ENCODE data around the gene LRSAM1. TPM values are rescaled to one million over a fixed set of nuclear protein-coding genes. Genes with fewer than 3 reads are reported as not detected.

The LRSAM1 gene
- total and polyA plus RNA-seq, 2 donors = 12.6 to 21.2 TPM

GRCh38 chr9:127444921-127445850 lies 6.1 kb upstream of the LRSAM1 start:
- DNase-seq (ENCODE audit: extremely low spot score) = no peak
- Histone ChIP-seq H3K4me1 (ENCODE audit: insufficient read depth) (peaks cover 3% of the 10 kb centered on the region), H3K4me3 (ENCODE audit: low read depth, low read length) (no peak overlapping the region), H3K27ac (ENCODE audit: low read depth) (no peak overlapping the region), H3K36me3 (ENCODE audit: insufficient read depth) (no peaks in the 10 kb centered on the region)
- 93% methylated on average over 15 of the region's 15 CpGs for WGBS

GRCh38 chr9:127445851-127446712 lies 5.2 kb upstream of the LRSAM1 start:
- DNase-seq (ENCODE audit: extremely low spot score) = no peak
- no peak overlapping the region for H3K4me3 ChIP-seq (ENCODE audit: low read depth, low read length)
- WGBS = 81% methylated on average over 4 of the region's 4 CpGs
- H3K27ac ChIP-seq (ENCODE audit: low read depth) = no peak overlapping the region
- no peaks in the 10 kb centered on the region for H3K36me3 ChIP-seq (ENCODE audit: insufficient read depth)
- peaks cover 3% of the 10 kb centered on the region for H3K4me1 ChIP-seq (ENCODE audit: insufficient read depth)

GRCh38 chr9:127446713-127447415 lies 4.4 kb upstream of the LRSAM1 start:
- no peaks in the 10 kb centered on the region for H3K36me3 ChIP-seq (ENCODE audit: insufficient read depth)
- H3K4me3 ChIP-seq (ENCODE audit: low read depth, low read length) = no peak overlapping the region
- no peak for DNase-seq (ENCODE audit: extremely low spot score)
- 76% methylated on average over 7 of the region's 7 CpGs for WGBS
- peaks cover 3% of the 10 kb centered on the region for H3K4me1 ChIP-seq (ENCODE audit: insufficient read depth)
- no peak overlapping the region for H3K27ac ChIP-seq (ENCODE audit: low read depth)

GRCh38 chr9:127447416-127448111 lies 3.7 kb upstream of the LRSAM1 start:
- H3K27ac ChIP-seq (ENCODE audit: low read depth) = no peak overlapping the region
- H3K4me1 ChIP-seq (ENCODE audit: insufficient read depth) = peaks cover 3% of the 10 kb centered on the region
- H3K36me3 ChIP-seq (ENCODE audit: insufficient read depth) = no peaks in the 10 kb centered on the region
- whole genome bisulfite sequencing = 71% methylated on average over 7 of the region's 7 CpGs
- H3K4me3 ChIP-seq (ENCODE audit: low read depth, low read length) = no peak overlapping the region
- no peak for DNase-seq (ENCODE audit: extremely low spot score)

- Histone ChIP-seq H3K36me3 (ENCODE audit: insufficient read depth) (no peaks in the 10 kb centered on the region), H3K4me1 (ENCODE audit: insufficient read depth) (peaks cover 3% of the 10 kb centered on the region), H3K27ac (ENCODE audit: low read depth) (no peak overlapping the region), H3K4me3 (ENCODE audit: low read depth, low read length) (no peak overlapping the region)
- DNase-seq (ENCODE audit: extremely low spot score) = no peak
- 85% methylated on average over 8 of the region's 8 CpGs for WGBS
These were observed 3.1 kb upstream of the LRSAM1 start for GRCh38 chr9:127448112-127448805.

DNA sequence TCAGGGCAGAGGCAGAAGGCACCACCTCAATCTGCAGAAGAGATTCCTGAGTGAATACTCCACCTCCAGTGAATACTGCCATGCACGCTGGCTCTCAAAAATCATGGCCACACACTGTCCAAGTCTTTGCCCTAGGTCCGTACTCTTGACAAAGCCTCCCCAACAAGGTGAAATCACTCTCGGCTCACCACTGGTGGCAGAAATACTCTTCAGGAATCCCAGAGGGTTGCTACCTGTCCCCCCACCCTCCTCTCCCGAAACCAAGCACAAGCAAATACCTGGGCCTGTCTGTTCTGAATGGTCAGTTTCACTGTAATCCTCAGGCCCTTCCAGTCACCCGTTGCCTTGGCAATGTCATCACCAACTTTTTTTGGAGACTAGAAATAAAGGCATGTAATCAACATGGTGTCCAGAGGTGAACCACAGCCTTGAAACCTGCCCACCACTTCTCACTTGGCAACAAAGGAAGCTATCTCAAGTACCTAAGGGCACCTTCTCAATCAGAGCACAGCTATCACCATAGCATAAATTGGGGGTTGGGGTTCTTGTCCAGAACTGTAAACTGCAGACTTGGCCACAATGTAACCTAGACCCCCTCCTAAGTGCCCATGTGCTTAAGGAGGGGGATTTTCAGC lies 1.9 kb upstream of the LRSAM1 start:
- peaks cover 3% of the 10 kb centered on the region for H3K4me1 ChIP-seq (ENCODE audit: insufficient read depth)
- 46% methylated on average over 5 of the region's 5 CpGs for WGBS

DNA sequence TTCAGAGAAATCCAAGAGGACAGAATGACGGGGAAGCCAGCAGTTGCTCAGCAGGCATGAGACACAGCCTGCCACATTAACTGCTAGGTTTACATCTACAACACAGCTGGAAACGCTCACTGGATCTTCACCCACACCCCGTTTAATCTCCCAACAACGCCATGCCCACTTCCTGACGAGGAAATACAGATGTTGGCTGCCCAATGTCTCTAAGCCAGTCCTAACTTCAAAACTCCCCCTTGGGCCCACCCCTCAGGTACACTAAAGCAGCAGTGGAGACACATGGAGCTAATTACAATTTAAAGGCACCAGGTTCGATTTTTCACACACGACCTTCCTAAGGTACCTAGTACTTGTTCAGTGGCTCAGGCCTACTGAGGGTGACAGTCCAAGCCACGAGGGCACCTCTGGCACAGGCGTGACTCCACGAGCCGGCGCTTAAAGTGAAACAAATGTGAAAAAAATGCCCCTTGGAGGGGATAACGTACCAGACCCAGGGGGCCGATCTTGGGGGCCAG lies 1.0 kb upstream of the LRSAM1 start:
- Histone ChIP-seq H3K4me1 (ENCODE audit: insufficient read depth) (peaks cover 3% of the 10 kb centered on the region), H3K4me3 (ENCODE audit: low read depth, low read length) (peak overlapping the region; percentile 54), H3K36me3 (ENCODE audit: insufficient read depth) (no peaks in the 10 kb centered on the region), H3K27ac (ENCODE audit: low read depth) (peak overlapping the region; percentile 46)
- no peak for DNase-seq (ENCODE audit: extremely low spot score)
- WGBS = under 1% methylated on average over 14 of the region's 14 CpGs

More for the DNA sequence above, 1.9 kb upstream of the LRSAM1 start:
- Histone ChIP-seq H3K27ac (ENCODE audit: low read depth) (no peak overlapping the region), H3K36me3 (ENCODE audit: insufficient read depth) (no peaks in the 10 kb centered on the region), H3K4me3 (ENCODE audit: low read depth, low read length) (peak overlapping the region; percentile 54)
- DNase-seq (ENCODE audit: extremely low spot score) = no peak

DNA sequence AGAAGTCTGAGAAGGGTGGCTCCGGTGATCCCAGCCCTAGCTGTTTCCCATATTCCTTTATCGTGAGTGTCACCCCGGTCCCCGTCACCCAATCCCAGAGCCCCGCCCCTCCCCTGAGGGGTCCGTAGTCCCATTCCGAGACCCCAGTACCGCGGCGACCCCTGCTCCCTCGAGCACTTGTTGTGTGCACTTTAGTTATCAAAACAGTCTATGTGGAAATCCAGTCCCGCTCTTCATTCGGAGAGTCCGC lies 223 bp downstream of the LRSAM1 start:
- WGBS = under 1% methylated on average over 14 of the region's 14 CpGs
- no peaks in the 10 kb centered on the region for H3K36me3 ChIP-seq (ENCODE audit: insufficient read depth)

GRCh38 chr9:127451858-127452656 lies 747 bp downstream of the LRSAM1 start:
- WGBS = 10% methylated on average over 29 of the region's 29 CpGs
- no peaks in the 10 kb centered on the region for H3K36me3 ChIP-seq (ENCODE audit: insufficient read depth)
- H3K4me3 ChIP-seq (ENCODE audit: low read depth, low read length) = peak overlapping the region; percentile 54
- H3K4me1 ChIP-seq (ENCODE audit: insufficient read depth) = peaks cover 3% of the 10 kb centered on the region
- DNase-seq (ENCODE audit: extremely low spot score) = no peak
- no peak overlapping the region for H3K27ac ChIP-seq (ENCODE audit: low read depth)

More for the DNA sequence above, 223 bp downstream of the LRSAM1 start:
- DNase-seq (ENCODE audit: extremely low spot score) = no peak
- Histone ChIP-seq H3K27ac (ENCODE audit: low read depth) (peak overlapping the region; percentile 85), H3K4me3 (ENCODE audit: low read depth, low read length) (peak overlapping the region; percentile 54), H3K4me1 (ENCODE audit: insufficient read depth) (peaks cover 3% of the 10 kb centered on the region)

GRCh38 chr9:127452691-127453090 lies 1.4 kb downstream of the LRSAM1 start:
- Histone ChIP-seq H3K4me1 (ENCODE audit: insufficient read depth) (peaks cover 3% of the 10 kb centered on the region), H3K4me3 (ENCODE audit: low read depth, low read length) (no peak overlapping the region), H3K27ac (ENCODE audit: low read depth) (no peak overlapping the region), H3K36me3 (ENCODE audit: insufficient read depth) (no peaks in the 10 kb centered on the region)
- no peak for DNase-seq (ENCODE audit: extremely low spot score)
- 37% methylated on average over 4 of the region's 4 CpGs for WGBS

DNA sequence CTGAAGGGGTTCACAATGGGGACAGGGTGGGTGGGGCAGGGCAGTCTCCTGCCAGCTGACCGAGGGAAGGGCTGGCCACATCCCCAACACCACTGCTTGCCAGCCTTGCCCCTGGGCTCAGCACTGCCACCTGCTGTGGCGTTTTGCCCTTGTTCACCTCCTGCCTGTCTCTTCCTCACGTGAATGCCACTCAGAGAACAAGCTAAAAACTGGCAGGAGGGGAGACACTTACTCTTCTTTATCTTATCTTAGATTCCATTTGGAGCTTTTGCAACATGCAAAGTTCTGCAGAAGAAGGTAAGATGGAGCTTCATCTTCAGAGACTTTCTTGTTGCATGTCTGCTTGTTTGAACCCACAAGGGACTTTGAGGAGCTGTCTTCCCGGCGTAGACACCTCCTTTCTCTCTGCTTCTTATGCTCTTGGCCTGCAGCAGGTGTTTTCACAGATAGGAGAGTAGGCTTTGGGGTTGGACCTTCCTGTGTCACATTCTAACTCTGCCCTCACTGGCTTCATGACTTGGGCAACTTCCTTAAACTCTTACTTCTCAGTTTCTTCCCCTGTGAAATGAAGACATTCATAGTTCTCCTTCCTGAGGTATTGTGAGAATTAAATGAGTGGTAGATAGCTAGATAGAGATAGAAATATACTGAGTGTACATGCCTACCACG lies 4.1 kb downstream of the LRSAM1 start:
- H3K36me3 ChIP-seq (ENCODE audit: insufficient read depth) = no peaks in the 10 kb centered on the region
- H3K27ac ChIP-seq (ENCODE audit: low read depth) = no peak overlapping the region
- 66% methylated on average over 6 of the region's 6 CpGs for WGBS
- H3K4me3 ChIP-seq (ENCODE audit: low read depth, low read length) = no peak overlapping the region
- DNase-seq (ENCODE audit: extremely low spot score) = no peak
- H3K4me1 ChIP-seq (ENCODE audit: insufficient read depth) = no peaks in the 10 kb centered on the region

All from urinary bladder (tissue), 4 donors.